NCI-H2196 treated with DMSO at 0.1 percent for 48 hours (cell line): Measurements from ENCODE around the gene B3GALNT2.
"Not testable (repeated sequence)": the region's sequence is repeated elsewhere in the genome, so short reads cannot be mapped to it uniquely, and the experiment has no call there.

Experiments used
- DNase-seq: peaks from one replicate; lab custom pipeline; 2025; ENCODE audit not compliant: unreplicated experiment; lab: John Stamatoyannopoulos, UW

The B3GALNT2 gene

GRCh38 chr1:235504494-235505222 lies 406 bp upstream of the B3GALNT2 start:
- peak; percentile 91 for DNase-seq

- no peak for DNase-seq
Observed at GRCh38 chr1:235503403-235504121, 690 bp downstream of the B3GALNT2 start.

GRCh38 chr1:235502601-235503402 lies 1.4 kb downstream of the B3GALNT2 start:
- DNase-seq, result no peak

- no peak for DNase-seq
Observed at GRCh38 chr1:235500971-235501540, 3.2 kb downstream of the B3GALNT2 start.

- no peak for DNase-seq
Observed at GRCh38 chr1:235495551-235495950, 8.7 kb downstream of the B3GALNT2 start.

- no peak for DNase-seq
Observed at GRCh38 chr1:235495030-235495429, 9.2 kb downstream of the B3GALNT2 start.

GRCh38 chr1:235494531-235494930 lies 9.7 kb downstream of the B3GALNT2 start:
- no peak for DNase-seq

GRCh38 chr1:235491644-235492043 lies 12.6 kb downstream of the B3GALNT2 start:
- no peak for DNase-seq

GRCh38 chr1:235486321-235486720 lies 17.9 kb downstream of the B3GALNT2 start:
- no peak for DNase-seq

GRCh38 chr1:235485558-235485957 lies 18.7 kb downstream of the B3GALNT2 start:
- no peak for DNase-seq

GRCh38 chr1:235483090-235483489 lies 21.2 kb downstream of the B3GALNT2 start:
- no peak for DNase-seq

- DNase-seq, result no peak
Observed at GRCh38 chr1:235473806-235474205, 30.4 kb downstream of the B3GALNT2 start.

- no peak for DNase-seq
Observed at GRCh38 chr1:235470741-235471439, 33.4 kb downstream of the B3GALNT2 start.

GRCh38 chr1:235469897-235470296 lies 34.4 kb downstream of the B3GALNT2 start:
- DNase-seq, result not testable (repeated sequence)

GRCh38 chr1:235468970-235469369 lies 35.3 kb downstream of the B3GALNT2 start:
- no peak for DNase-seq

- DNase-seq, result no peak
Observed at GRCh38 chr1:235468004-235468403, 36.2 kb downstream of the B3GALNT2 start.

GRCh38 chr1:235465066-235465465 lies 39.2 kb downstream of the B3GALNT2 start:
- no peak for DNase-seq

- not testable (repeated sequence) for DNase-seq
Observed at GRCh38 chr1:235462832-235463231, 41.4 kb downstream of the B3GALNT2 start.

- no peak for DNase-seq
Observed at GRCh38 chr1:235461954-235462353, 42.3 kb downstream of the B3GALNT2 start.

- DNase-seq, result no peak
Observed at GRCh38 chr1:235460770-235461169, 43.5 kb downstream of the B3GALNT2 start.

- DNase-seq, result not testable (repeated sequence)
Observed at GRCh38 chr1:235457856-235458255, 46.4 kb downstream of the B3GALNT2 start.
